Gastrocnemius medialis (tissue), 4 donors: ENCODE results near the gene RGS17.

Source experiments
- POLR2A ChIP-seq, 2 donors: fragments of 450-650 bp; IDR thresholded peaks; one replicate each; pipeline ENCODE4 v1.6.1; 2017; ENCODE audit warnings: antibody characterized with exemption in 2 of 2, mild to moderate bottlenecking in 2 of 2, moderate library complexity in 2 of 2
- TF ChIP-seq, protein P1 (sequence below), 5 experiments: fragments of 450-650 bp in 3 of 5; fragments of 200-600 bp in 2 of 5; sonication (generic) in 2 of 5; IDR thresholded peaks in 4 of 5; conservative IDR thresholded peaks in 1 of 5; 1 replicate in 4 of 5; 2 replicates in 1 of 5; pipeline ENCODE4 v1.5.1; 2016 to 2019; ENCODE audit warnings: antibody characterized with exemption in 5 of 5, mild to moderate bottlenecking in 3 of 5, moderate library complexity in 3 of 5

- TF ChIP-seq, protein P1, sequence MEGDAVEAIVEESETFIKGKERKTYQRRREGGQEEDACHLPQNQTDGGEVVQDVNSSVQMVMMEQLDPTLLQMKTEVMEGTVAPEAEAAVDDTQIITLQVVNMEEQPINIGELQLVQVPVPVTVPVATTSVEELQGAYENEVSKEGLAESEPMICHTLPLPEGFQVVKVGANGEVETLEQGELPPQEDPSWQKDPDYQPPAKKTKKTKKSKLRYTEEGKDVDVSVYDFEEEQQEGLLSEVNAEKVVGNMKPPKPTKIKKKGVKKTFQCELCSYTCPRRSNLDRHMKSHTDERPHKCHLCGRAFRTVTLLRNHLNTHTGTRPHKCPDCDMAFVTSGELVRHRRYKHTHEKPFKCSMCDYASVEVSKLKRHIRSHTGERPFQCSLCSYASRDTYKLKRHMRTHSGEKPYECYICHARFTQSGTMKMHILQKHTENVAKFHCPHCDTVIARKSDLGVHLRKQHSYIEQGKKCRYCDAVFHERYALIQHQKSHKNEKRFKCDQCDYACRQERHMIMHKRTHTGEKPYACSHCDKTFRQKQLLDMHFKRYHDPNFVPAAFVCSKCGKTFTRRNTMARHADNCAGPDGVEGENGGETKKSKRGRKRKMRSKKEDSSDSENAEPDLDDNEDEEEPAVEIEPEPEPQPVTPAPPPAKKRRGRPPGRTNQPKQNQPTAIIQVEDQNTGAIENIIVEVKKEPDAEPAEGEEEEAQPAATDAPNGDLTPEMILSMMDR (IDR thresholded peaks at IDR 0.05 in 4 of 5, conservative IDR thresholded peaks at IDR 0.05 in 1 of 5) = no peak
- no peak for TF ChIP-seq POLR2A (IDR thresholded peaks at IDR 0.05)
These were observed 56.3 kb downstream of the RGS17 start for GRCh38 chr6:153074761-153075160.
